Uterine smooth muscle cell (primary cell): Measurements from ENCODE around the gene ETFDH. TPM values are rescaled to one million over a fixed set of nuclear protein-coding genes. Genes with fewer than 3 reads are reported as not detected.

Experiments used
- total RNA-seq: library from RNA; depleted of rRNA; stranded (reverse); fragments of >200 nt; gene quantifications from 2 replicates; pipeline ENCODE4 v1.2.3, GENCODE V29; 2014

The ETFDH gene
- 25.0 and 26.5 TPM in 2 replicates for total RNA-seq

DNA sequence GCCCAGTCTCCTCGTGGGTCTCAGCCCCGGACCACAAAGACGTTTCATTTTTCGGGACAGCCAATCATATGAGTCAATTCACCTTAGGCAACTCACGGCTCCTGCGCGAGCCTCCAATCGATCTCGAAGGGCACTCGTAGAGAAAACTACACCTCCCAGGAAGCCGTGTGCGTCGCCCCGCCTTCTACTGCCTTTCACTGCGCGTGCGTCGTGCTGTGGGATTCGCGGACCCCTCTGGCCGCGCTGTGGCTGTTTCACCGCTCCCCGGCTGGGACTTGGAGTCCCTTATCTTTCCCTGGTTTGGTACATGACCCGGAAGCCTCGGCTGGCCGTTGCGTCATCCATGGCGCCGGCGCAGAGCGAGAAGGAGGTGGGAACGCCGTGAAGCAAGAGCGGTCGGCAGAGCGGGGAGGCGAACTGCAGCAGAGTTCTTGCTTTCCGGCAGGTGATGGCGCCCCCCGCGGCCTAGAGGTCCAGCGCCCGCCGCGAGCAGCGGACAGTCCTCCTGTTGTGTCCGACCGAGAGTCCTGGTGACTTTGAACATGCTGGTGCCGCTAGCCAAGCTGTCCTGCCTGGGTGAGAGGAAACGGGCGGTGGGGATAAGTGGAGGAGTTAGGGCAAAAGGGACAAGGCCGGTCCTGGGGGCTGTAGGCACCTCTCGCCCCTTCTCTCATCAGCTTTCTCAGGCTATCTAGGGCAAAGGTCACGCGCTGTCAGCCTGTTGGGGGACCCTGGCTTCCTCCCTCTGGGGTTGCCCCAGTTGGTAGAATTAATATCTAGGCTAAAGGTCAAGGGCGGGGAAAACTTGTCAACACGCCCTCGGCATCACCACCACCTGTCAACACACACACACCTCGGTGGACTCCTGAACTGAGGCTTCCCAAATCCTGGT lies at the start of gene ETFDH:
Gene ETFDH, plus strand, starts transcription at position 382 of the 892 bp plus-strand sequence. Its CDS starts 161 bp downstream, at position 543.

DNA sequence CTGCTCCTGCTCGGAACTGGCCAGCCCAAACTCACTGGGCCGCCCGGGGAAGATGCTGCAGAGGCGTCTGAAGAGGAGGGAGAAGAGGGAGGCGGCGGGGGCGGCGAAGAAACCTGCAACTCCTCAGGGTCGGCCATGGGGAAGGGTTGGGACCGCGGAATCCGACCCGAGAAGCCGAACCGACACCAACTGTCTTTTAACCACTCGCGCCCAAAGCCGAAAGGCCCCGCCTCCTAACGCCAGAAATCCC lies 506 bp upstream of the ETFDH start, which contains the start of gene C4orf46:
Gene C4orf46, minus strand, starts transcription at position 223 of the 250 bp plus-strand sequence. Its CDS starts 86 bp downstream, at position 137.

DNA sequence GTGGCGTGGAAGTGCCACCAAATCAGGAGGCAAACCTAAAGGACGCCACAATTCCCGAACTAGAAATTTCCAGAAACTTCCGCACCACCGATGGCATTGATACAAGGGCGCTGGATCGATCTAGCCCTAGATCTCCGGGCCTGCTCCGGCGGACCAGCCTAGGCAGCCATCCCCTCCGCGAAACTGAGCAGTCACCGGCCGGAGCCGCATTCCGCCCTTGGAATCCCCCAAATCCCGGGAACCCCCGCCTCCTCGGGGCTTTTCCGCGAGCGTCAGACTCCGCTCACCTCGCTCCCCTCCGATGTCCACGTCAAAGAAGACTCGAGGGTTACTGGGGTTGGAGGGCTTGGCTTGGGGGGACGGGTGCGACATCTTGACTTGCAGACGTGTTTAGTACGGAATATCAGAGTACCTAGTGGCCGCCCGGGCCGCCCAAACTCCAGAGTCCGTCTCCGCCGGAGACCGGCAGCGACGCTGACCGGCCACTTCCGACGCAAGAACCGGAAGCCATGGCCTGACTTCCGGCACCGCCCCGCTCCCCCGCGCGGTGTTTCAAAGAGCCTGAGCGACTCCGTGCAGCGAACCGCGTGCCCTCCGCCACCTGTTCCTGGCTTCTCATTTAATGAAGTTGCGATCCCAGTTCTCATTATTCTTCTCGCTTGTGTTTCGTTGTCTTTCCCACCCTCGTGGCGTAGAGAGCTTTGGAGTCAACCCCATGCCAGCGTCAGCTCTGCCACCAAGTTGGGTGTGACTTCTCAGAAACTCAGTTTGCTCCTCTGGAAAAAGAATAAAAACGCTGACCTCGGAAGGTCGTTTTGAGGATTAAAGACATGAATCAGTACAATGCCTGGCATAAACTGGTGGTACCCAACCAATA lies 51.1 kb downstream of the ETFDH start, which contains the start of gene PPID:
Gene PPID, minus strand, starts transcription at position 480 of the 877 bp plus-strand sequence. Its CDS starts 108 bp downstream, at position 372.

Other genes with a start within 250 kb of the ETFDH start
- 8.5 and 10.4 TPM in 2 replicates for gene RXFP1, start 150.4 kb upstream of the ETFDH start, total RNA-seq
- 9.4 and 17.2 TPM in 2 replicates for gene C4orf46, start 409 bp upstream of the ETFDH start, total RNA-seq
- gene PPID, start 51.1 kb downstream of the ETFDH start, total RNA-seq = 29.2 and 36.0 TPM in 2 replicates
- gene FNIP2, start 96.7 kb downstream of the ETFDH start, total RNA-seq = 26.6 and 39.4 TPM in 2 replicates